22Rv1 (cell line): ENCODE results near the gene CELA1.

Experiments used
- ZFX ChIP-seq: fragments of 450-650 bp; IDR thresholded peaks from 2 replicates; pipeline ENCODE4 v1.6.1; 2017; ENCODE audit warnings: antibody characterized with exemption, borderline replicate concordance
- TF ChIP-seq, protein P1 (sequence below): fragments of 450-650 bp; IDR thresholded peaks from 2 replicates; pipeline ENCODE4 v1.5.1; 2017; ENCODE audit warnings: mild to moderate bottlenecking

- TF ChIP-seq, protein P1, sequence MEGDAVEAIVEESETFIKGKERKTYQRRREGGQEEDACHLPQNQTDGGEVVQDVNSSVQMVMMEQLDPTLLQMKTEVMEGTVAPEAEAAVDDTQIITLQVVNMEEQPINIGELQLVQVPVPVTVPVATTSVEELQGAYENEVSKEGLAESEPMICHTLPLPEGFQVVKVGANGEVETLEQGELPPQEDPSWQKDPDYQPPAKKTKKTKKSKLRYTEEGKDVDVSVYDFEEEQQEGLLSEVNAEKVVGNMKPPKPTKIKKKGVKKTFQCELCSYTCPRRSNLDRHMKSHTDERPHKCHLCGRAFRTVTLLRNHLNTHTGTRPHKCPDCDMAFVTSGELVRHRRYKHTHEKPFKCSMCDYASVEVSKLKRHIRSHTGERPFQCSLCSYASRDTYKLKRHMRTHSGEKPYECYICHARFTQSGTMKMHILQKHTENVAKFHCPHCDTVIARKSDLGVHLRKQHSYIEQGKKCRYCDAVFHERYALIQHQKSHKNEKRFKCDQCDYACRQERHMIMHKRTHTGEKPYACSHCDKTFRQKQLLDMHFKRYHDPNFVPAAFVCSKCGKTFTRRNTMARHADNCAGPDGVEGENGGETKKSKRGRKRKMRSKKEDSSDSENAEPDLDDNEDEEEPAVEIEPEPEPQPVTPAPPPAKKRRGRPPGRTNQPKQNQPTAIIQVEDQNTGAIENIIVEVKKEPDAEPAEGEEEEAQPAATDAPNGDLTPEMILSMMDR, result no peak
- no peak for TF ChIP-seq ZFX
These were observed 16.7 kb downstream of the CELA1 start for GRCh38 chr12:51329742-51330141.
